ENCODE data around the gene TSN.
"Not testable (repeated sequence)": the region's sequence is repeated elsewhere in the genome, so short reads cannot be mapped to it uniquely, and the experiment has no call there.

The TSN gene

DNA sequence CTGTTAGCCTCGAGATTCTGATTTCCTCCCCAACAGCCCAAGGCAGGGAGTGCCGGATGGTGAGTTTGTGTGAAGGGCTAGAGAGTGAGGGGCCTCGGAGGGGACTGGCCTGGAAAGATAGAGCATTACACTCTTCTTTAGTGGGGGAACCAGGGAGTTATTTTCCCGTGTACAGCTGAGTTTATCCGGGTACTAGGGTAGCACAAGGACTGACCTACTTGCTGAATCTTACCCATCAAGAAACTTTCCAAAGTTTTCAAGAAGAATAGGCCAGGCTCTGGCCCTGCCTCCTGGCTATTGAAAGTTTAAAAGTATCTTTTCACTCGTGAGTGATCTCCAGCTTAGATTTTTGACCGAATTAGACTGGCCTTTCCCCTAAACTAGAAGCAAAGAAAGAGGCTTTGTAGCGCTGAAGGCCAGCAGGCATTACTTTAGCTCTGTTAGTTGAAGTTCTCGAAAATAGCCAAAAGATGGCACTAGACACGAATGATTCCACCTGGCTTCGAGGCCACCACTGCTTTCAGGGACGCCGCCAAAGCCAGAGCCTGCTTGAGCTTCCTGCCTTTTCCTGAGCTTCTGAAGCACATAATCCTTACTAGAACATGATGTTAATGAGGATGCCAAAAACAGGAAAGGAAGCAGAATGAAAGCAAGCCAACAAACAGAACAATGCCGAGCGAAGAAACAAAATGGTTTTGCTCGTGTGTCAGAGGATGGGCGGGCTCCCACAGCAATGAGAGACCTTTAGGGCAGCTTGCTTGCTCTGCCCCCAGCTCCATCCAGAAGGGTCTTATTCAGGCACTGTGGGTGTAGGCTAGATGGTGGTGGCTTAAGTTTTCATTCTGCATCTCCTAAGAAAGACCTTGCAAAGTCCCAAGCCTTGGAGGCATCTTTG lies 55.8 kb downstream of the TSN start:
- no peak overlapping the region for H3K27ac ChIP-seq
- TF ChIP-seq, protein P1, sequence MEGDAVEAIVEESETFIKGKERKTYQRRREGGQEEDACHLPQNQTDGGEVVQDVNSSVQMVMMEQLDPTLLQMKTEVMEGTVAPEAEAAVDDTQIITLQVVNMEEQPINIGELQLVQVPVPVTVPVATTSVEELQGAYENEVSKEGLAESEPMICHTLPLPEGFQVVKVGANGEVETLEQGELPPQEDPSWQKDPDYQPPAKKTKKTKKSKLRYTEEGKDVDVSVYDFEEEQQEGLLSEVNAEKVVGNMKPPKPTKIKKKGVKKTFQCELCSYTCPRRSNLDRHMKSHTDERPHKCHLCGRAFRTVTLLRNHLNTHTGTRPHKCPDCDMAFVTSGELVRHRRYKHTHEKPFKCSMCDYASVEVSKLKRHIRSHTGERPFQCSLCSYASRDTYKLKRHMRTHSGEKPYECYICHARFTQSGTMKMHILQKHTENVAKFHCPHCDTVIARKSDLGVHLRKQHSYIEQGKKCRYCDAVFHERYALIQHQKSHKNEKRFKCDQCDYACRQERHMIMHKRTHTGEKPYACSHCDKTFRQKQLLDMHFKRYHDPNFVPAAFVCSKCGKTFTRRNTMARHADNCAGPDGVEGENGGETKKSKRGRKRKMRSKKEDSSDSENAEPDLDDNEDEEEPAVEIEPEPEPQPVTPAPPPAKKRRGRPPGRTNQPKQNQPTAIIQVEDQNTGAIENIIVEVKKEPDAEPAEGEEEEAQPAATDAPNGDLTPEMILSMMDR (IDR thresholded peaks at IDR 0.05; ENCODE audit: low read depth, low read length, missing control alignments): peak; percentile 74
- H3K27me3 ChIP-seq (replicated peaks): no peaks in the 10 kb centered on the region
- DNase-seq: peak; percentile 62
- H3K4me3 ChIP-seq (ENCODE audit: low read depth, low read length): no peak overlapping the region
- H3K36me3 ChIP-seq (replicated peaks): no peaks in the 10 kb centered on the region
- in situ Hi-C loops (cut with HindIII; ENCODE audit: low pct_ligation_motif_present, low sequenced_read_pairs): no loop called here

GRCh38 chr2:121813083-121813482 lies 57.6 kb downstream of the TSN start:
- DNase-seq; H3K27ac ChIP-seq; H3K36me3 ChIP-seq (replicated peaks); H3K4me3 ChIP-seq (ENCODE audit: low read depth, low read length); H3K27me3 ChIP-seq (replicated peaks); in situ Hi-C loops (cut with HindIII; ENCODE audit: low pct_ligation_motif_present, low sequenced_read_pairs): not testable (repeated sequence)

DNA sequence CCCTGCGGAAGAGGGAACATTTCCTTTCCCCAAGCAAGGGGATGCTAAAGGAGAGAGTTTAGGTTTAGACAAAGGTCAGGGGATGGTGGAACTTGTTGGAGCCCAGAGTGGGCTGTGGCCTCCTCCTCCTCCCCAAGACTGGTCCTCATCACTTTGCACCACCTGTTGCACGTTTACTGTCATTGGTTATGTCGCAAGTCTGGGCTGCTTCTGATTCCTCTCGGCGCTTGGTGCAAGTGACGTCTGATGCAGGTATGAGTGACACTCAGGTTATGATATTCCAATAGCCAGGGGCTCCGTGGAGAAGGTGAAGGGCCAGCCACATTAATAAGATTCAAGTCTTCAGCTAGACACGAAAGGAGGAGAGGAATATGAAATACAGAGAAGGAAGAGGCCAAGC lies 59.8 kb downstream of the TSN start:
- in situ Hi-C loops (cut with HindIII; ENCODE audit: low pct_ligation_motif_present, low sequenced_read_pairs): no loop called here
- TF ChIP-seq, protein P1 (IDR thresholded peaks at IDR 0.05; ENCODE audit: low read depth, low read length, missing control alignments): no peak
- Histone ChIP-seq H3K27ac (no peak overlapping the region), H3K27me3 (replicated peaks) (no peaks in the 10 kb centered on the region), H3K36me3 (replicated peaks) (no peaks in the 10 kb centered on the region), H3K4me3 (ENCODE audit: low read depth, low read length) (no peak overlapping the region)
- no peak for DNase-seq

GRCh38 chr2:121816797-121817196 lies 61.3 kb downstream of the TSN start:
- no peak for DNase-seq
- Histone ChIP-seq H3K27me3 (replicated peaks) (no peaks in the 10 kb centered on the region), H3K27ac (no peak overlapping the region), H3K36me3 (replicated peaks) (no peaks in the 10 kb centered on the region), H3K4me3 (ENCODE audit: low read depth, low read length) (no peak overlapping the region)
- in situ Hi-C loops (cut with HindIII; ENCODE audit: low pct_ligation_motif_present, low sequenced_read_pairs): no loop called here
- TF ChIP-seq, protein P1 (IDR thresholded peaks at IDR 0.05; ENCODE audit: low read depth, low read length, missing control alignments): no peak

DNA sequence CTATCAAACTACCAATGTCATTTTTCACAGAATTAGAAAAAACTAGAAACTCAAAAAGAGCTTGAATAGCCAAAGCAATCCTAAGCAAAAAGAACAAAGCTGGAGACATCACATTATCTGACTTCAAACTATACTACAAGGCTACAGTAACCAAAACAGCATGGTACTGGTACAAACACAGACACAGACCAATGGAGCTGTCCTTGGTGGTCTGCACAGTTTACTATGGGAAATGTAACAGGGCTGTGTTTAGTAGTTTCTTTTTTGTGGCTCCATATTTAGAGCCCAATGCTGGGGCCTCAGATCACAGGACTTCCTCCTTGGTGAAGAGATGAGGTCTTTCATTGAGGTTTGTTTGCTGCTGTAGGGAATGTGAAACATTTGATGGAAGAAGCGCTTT lies 61.9 kb downstream of the TSN start:
- H3K27ac ChIP-seq; H3K36me3 ChIP-seq (replicated peaks); DNase-seq; H3K27me3 ChIP-seq (replicated peaks); H3K4me3 ChIP-seq (ENCODE audit: low read depth, low read length); in situ Hi-C loops (cut with HindIII; ENCODE audit: low pct_ligation_motif_present, low sequenced_read_pairs): not testable (repeated sequence)
